Measurements from ENCODE around the gene KCNB1.
A peak's percentile ranks its signal among the peaks of the same experiment; 100 is the strongest.

Gene KCNB1

GRCh38 chr20:49406666-49407065, 75.8 kb downstream of the KCNB1 start:
- no peak for DNase-seq

GRCh38 chr20:49405696-49406095, 76.8 kb downstream of the KCNB1 start:
- no peak for DNase-seq

GRCh38 chr20:49405062-49405683, 77.3 kb downstream of the KCNB1 start:
- DNase-seq, result no peak

GRCh38 chr20:49404461-49404860, 78.0 kb downstream of the KCNB1 start:
- no peak for DNase-seq

- no peak for DNase-seq
Measured at GRCh38 chr20:49403911-49404310, 78.6 kb downstream of the KCNB1 start.

GRCh38 chr20:49403012-49403411, 79.5 kb downstream of the KCNB1 start:
- no peak for DNase-seq

- DNase-seq, result no peak
Measured at GRCh38 chr20:49400904-49401303, 81.6 kb downstream of the KCNB1 start.

GRCh38 chr20:49400410-49400809, 82.1 kb downstream of the KCNB1 start:
- no peak for DNase-seq

GRCh38 chr20:49399329-49399728, 83.1 kb downstream of the KCNB1 start:
- DNase-seq, result no peak

- no peak for DNase-seq
Measured at GRCh38 chr20:49398401-49399144, 83.9 kb downstream of the KCNB1 start.

- DNase-seq, result no peak
Measured at GRCh38 chr20:49397525-49397924, 84.9 kb downstream of the KCNB1 start.

GRCh38 chr20:49396230-49396629, 86.2 kb downstream of the KCNB1 start:
- DNase-seq, result no peak

GRCh38 chr20:49395659-49396058, 86.8 kb downstream of the KCNB1 start:
- DNase-seq, result no peak

GRCh38 chr20:49395183-49395582, 87.3 kb downstream of the KCNB1 start:
- peak; percentile 48 to 81 for DNase-seq

- no peak for DNase-seq
Measured at GRCh38 chr20:49394757-49395156, 87.7 kb downstream of the KCNB1 start.

GRCh38 chr20:49394264-49394663, 88.2 kb downstream of the KCNB1 start:
- peak in 1 of 2 experiments; percentile 25 for DNase-seq

GRCh38 chr20:49393803-49394202, 88.7 kb downstream of the KCNB1 start:
- DNase-seq, result no peak

GRCh38 chr20:49392745-49393144, 89.7 kb downstream of the KCNB1 start:
- peak; percentile 22 to 26 for DNase-seq

- DNase-seq, result no peak
Measured at GRCh38 chr20:49391404-49392245, 90.8 kb downstream of the KCNB1 start.

GRCh38 chr20:49389854-49390253, 92.6 kb downstream of the KCNB1 start:
- DNase-seq, result no peak

- DNase-seq, result peak in 1 of 2 experiments; percentile 50
Measured at GRCh38 chr20:49388744-49389143, 93.7 kb downstream of the KCNB1 start.

- no peak for DNase-seq
Measured at GRCh38 chr20:49387581-49387939, 94.9 kb downstream of the KCNB1 start.

GRCh38 chr20:49386848-49387580, 95.5 kb downstream of the KCNB1 start:
- peak in 1 of 2 experiments; percentile 46 for DNase-seq
